ENCODE results near the gene NR2F2.

- TF ChIP-seq POLR2A (IDR thresholded peaks at IDR 0.05) (no peak), CTCF (IDR thresholded peaks at IDR 0.05) (no peak)
Observed at GRCh38 chr15:96358001-96358801, 27.7 kb downstream of the NR2F2 start.

Measured in lower leg skin (tissue), 3 donors.